SU-DHL-6 (cell line): ENCODE measurements around the gene TRMU.

Experiments
- H2AFZ ChIP-seq: fragments of 200-600 bp; sonication (generic); 2 replicates; pipeline ENCODE4 v1.6.1; 2014; ENCODE audit warnings: low read depth, mild to moderate bottlenecking, moderate library complexity, mixed read lengths, antibody characterized with exemption, low read length; ENCODE audit not compliant: severe bottlenecking
- H3F3A ChIP-seq: fragments of 200-600 bp; shearing (Covaris generic); 2 replicates; pipeline ENCODE4 v1.6.0; 2016; ENCODE audit warnings: antibody characterized with exemption, mild to moderate bottlenecking; ENCODE audit not compliant: insufficient read depth
- H3K27ac ChIP-seq: fragments of 200-600 bp; sonication (generic); 2 replicates; pipeline ENCODE4 v1.5.1; 2016; ENCODE audit warnings: low read depth, mild to moderate bottlenecking, low read length, moderate library complexity, mixed read lengths
- H3K27me3 ChIP-seq: fragments of 200-600 bp; sonication (generic), shearing (Covaris generic); 2 replicates; pipeline ENCODE4 v1.6.0; 2014; ENCODE audit warnings: mild to moderate bottlenecking, low read length
- H3K36me3 ChIP-seq: fragments of 200-600 bp; sonication (generic); 2 replicates; pipeline ENCODE4 v1.6.1; 2014; ENCODE audit warnings: mild to moderate bottlenecking, low read length, mixed read lengths
- H3K4me2 ChIP-seq: fragments of 300-600, 200-600 bp; shearing (Covaris generic), sonication (generic); 2 replicates; pipeline ENCODE4 v1.6.0; 2014; ENCODE audit warnings: low read length, low read depth, mild to moderate bottlenecking; ENCODE audit not compliant: poor library complexity, severe bottlenecking
- H3K4me3 ChIP-seq: fragments of 200-600 bp; sonication (generic); 2 replicates; pipeline ENCODE4 v1.5.1; 2014; ENCODE audit warnings: antibody characterized with exemption, low read length, mild to moderate bottlenecking, mixed read lengths; ENCODE audit not compliant: insufficient read depth, poor library complexity, severe bottlenecking
- H3K79me2 ChIP-seq: fragments of 200-600 bp; sonication (generic); 2 replicates; pipeline ENCODE4 v1.6.1; 2014; ENCODE audit warnings: mild to moderate bottlenecking, low read length, moderate library complexity; ENCODE audit not compliant: insufficient read depth
- H3K9ac ChIP-seq: fragments of 200-600 bp; sonication (generic); 2 replicates; pipeline ENCODE4 v1.7.0; 2014; ENCODE audit warnings: mild to moderate bottlenecking, low read length
- H3K9me2 ChIP-seq: fragments of 200-600 bp; sonication (generic); replicated peaks from 2 replicates; pipeline ENCODE4 v1.6.1; 2014; ENCODE audit warnings: low read length; ENCODE audit not compliant: insufficient read depth
- H3K9me3 ChIP-seq: fragments of 200-600 bp; sonication (generic); 2 replicates; pipeline ENCODE4 v1.6.1; 2014; ENCODE audit warnings: low read length, mixed read lengths; ENCODE audit not compliant: insufficient read depth
- H4K20me1 ChIP-seq: fragments of 200-600 bp; sonication (generic); 2 replicates; pipeline ENCODE4 v1.6.1; 2014; ENCODE audit warnings: low read depth, mild to moderate bottlenecking, antibody characterized with exemption, low read length, moderate library complexity, mixed read lengths
- EZH2phosphoT487 ChIP-seq: fragments of 200-600 bp; sonication (generic), shearing (Covaris generic); conservative IDR thresholded peaks from 2 replicates; pipeline ENCODE4 v1.6.1; 2018; ENCODE audit warnings: mild to moderate bottlenecking, antibody characterized with exemption, low read length, moderate library complexity, mixed read lengths
- TF ChIP-seq, protein P1 (sequence below): fragments of 200-600 bp; sonication (generic); IDR thresholded peaks from one replicate; pipeline ENCODE4 v1.5.1; 2017; ENCODE audit warnings: antibody characterized with exemption, mild to moderate bottlenecking, low read length, moderate library complexity; ENCODE audit not compliant: insufficient read depth, poor library complexity, severe bottlenecking

Gene TRMU

DNA sequence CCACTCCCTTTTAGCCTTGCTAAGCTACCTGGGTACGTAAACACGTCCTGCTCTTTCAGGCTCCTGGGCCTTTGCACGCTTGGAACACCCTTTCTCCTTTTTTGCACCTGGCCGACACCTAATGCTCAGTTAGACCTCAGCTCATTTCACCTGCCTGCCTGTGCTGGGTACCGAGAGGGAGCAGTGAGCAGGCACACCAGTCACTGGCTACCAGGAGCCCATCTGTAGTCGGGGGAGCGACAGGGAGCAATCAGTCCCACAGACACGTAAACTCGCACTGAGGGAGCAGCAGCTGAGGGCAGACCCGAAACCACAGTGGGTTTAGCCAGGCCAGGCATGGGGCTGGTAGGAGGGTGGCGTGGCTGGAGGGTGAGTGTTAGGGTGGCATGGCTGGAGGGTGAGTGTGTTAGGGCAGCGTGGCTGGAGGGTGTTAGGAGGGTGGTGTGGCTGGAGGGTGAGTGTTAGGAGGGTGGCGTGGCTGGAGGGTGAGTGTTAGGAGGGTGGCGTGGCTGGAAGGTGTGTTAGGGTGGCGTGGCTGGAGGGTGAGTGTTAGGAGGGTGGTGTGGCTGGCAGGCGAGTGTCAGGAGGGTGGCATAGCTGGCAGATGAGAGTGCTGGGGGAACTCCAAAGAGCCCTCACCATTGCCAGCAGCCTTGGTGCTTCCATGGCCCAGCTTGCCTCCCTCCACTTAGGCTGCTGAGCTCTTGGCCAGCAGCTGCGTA lies 45.2 kb upstream of the TRMU start:
- Histone ChIP-seq H3K79me2 (no peaks in the 10 kb centered on the region), H3K27me3 (no peaks in the 10 kb centered on the region), H2AFZ (no peak overlapping the region), H3K9ac (no peak overlapping the region), H4K20me1 (no peaks in the 10 kb centered on the region), H3K27ac (no peak overlapping the region), H3K9me3 (no peaks in the 10 kb centered on the region), H3K4me2 (no peak overlapping the region), H3K36me3 (no peaks in the 10 kb centered on the region), H3K9me2 (no peaks in the 10 kb centered on the region), H3K4me3 (no peak overlapping the region), H3F3A (no peaks in the 10 kb centered on the region)
- TF ChIP-seq, protein P1, sequence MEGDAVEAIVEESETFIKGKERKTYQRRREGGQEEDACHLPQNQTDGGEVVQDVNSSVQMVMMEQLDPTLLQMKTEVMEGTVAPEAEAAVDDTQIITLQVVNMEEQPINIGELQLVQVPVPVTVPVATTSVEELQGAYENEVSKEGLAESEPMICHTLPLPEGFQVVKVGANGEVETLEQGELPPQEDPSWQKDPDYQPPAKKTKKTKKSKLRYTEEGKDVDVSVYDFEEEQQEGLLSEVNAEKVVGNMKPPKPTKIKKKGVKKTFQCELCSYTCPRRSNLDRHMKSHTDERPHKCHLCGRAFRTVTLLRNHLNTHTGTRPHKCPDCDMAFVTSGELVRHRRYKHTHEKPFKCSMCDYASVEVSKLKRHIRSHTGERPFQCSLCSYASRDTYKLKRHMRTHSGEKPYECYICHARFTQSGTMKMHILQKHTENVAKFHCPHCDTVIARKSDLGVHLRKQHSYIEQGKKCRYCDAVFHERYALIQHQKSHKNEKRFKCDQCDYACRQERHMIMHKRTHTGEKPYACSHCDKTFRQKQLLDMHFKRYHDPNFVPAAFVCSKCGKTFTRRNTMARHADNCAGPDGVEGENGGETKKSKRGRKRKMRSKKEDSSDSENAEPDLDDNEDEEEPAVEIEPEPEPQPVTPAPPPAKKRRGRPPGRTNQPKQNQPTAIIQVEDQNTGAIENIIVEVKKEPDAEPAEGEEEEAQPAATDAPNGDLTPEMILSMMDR = no peak
- no peak for TF ChIP-seq EZH2phosphoT487

DNA sequence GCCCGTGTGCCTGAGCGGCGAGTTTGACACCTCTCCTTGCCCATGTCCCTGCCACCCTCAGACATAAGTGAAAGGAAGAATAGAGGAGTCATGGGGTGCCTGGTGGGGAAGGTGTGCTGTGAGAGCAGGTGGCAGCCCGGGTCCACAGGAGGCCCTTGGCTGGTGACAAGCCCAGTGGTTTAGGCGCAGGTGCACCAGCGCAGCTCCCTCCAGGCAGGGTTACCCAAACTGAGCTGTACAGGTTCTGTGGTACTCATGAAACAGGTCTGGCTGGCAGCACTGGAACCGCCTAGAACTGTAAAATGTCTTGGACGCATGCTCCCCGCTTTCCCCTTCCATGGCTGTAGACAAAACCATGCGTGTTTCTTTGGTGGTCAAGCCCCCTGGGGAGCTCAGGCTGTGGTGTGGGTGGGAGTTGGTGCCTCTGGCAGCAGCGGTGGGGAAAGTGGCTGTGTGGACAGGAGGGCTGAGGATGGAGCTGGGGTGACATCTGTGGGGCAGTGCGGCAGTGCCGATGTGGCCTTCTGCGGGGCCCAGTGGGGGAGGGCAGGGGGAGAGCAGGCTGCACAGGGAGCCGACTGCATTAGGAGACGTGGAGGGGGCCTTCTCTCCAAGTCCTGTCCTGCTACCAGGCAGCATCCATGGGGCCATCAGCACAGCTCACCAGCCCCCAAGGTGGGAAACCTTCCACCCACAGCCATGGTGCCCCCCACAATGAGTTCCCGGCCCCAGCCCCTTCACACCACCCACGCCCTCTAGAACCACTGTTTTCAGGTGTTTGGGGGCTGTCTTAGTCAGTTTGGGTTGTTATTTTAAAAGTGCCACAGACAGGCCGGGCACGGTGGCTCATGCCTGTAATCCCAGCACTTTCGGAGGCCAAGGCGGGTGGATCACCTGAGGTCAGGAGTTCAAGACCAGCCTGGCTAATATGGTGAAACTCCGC lies 44.4 kb upstream of the TRMU start:
- no peaks in the 10 kb centered on the region for H3K9me3 ChIP-seq
- no peak overlapping the region for H3K4me3 ChIP-seq
- no peaks in the 10 kb centered on the region for H3K27me3 ChIP-seq
- no peak overlapping the region for H3K27ac ChIP-seq
- no peaks in the 10 kb centered on the region for H3K9me2 ChIP-seq
- H3F3A ChIP-seq = no peaks in the 10 kb centered on the region
- no peaks in the 10 kb centered on the region for H3K36me3 ChIP-seq
- no peak overlapping the region for H3K9ac ChIP-seq
- no peak for TF ChIP-seq EZH2phosphoT487
- TF ChIP-seq, protein P1 = no peak
- H3K79me2 ChIP-seq = no peaks in the 10 kb centered on the region
- H2AFZ ChIP-seq = no peak overlapping the region
- H3K4me2 ChIP-seq = no peak overlapping the region
- H4K20me1 ChIP-seq = no peaks in the 10 kb centered on the region

DNA sequence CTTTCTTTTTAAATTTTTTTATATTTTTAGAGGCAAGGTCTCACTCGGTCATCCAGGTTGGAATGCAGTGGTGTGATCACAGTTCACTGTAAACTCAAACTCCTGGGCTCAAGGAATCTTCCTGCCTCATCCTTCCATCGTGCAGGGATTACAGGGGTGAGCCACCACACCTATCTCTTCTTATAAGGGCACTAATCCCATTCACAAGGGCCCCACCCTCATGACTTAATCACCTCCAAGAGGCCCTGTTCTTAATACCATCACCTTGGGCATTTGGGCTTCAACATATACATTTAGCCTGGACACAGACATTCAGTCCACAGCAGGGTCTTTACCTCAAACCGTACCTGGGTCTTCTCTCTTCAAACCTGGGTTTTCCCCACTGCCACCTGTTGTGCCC lies 43.3 kb upstream of the TRMU start:
- H3K9ac ChIP-seq = no peak overlapping the region
- no peaks in the 10 kb centered on the region for H4K20me1 ChIP-seq
- H2AFZ ChIP-seq = no peak overlapping the region
- H3F3A ChIP-seq = no peaks in the 10 kb centered on the region
- no peak overlapping the region for H3K4me3 ChIP-seq
- no peak overlapping the region for H3K4me2 ChIP-seq
- no peaks in the 10 kb centered on the region for H3K9me3 ChIP-seq
- no peaks in the 10 kb centered on the region for H3K36me3 ChIP-seq
- H3K79me2 ChIP-seq = peaks cover 4% of the 10 kb centered on the region; the same call in 1 of the 2 replicates
- no peak for TF ChIP-seq EZH2phosphoT487
- H3K27me3 ChIP-seq = no peaks in the 10 kb centered on the region
- no peak overlapping the region for H3K27ac ChIP-seq
- H3K9me2 ChIP-seq = no peaks in the 10 kb centered on the region
